HG03064 (cell line): Measurements from ENCODE around the gene SF3A2.

ENCODE experiments used
- ATAC-seq: cut with Tn5 transposase; IDR thresholded peaks from one replicate; pipeline ENCODE4 v1.9.1; 2021; ENCODE audit warnings: low read depth; ENCODE audit not compliant: unreplicated experiment

Gene SF3A2

DNA sequence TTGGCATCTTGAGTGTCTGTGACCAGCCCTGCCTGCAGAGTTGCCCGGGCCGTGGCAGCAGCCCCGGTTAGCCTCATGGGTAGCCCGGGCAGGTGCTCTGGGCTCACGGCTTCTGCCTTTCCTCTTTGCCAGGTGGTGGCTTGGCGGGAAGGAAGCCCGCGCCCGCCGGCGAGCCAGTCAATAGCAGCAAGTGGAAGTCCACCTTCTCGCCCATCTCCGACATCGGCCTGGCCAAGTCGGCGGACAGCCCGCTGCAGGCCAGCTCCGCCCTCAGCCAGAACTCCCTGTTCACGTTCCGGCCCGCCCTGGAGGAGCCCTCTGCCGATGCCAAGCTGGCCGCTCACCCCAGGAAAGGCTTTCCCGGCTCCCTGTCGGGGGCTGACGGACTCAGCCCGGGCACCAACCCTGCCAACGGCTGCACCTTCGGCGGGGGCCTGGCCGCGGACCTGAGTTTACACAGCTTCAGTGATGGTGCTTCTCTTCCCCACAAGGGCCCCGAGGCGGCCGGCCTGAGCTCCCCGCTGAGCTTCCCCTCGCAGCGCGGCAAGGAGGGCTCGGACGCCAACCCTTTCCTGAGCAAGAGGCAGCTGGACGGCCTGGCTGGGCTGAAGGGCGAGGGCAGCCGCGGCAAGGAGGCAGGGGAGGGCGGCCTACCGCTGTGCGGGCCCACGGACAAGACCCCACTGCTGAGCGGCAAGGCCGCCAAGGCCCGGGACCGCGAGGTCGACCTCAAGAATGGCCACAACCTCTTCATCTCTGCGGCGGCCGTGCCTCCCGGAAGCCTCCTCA is 10.4 kb upstream of the SF3A2 start:
- no peak for ATAC-seq

- ATAC-seq: no peak
These were observed 9.7 kb upstream of the SF3A2 start for GRCh38 chr19:2226840-2227360.

DNA sequence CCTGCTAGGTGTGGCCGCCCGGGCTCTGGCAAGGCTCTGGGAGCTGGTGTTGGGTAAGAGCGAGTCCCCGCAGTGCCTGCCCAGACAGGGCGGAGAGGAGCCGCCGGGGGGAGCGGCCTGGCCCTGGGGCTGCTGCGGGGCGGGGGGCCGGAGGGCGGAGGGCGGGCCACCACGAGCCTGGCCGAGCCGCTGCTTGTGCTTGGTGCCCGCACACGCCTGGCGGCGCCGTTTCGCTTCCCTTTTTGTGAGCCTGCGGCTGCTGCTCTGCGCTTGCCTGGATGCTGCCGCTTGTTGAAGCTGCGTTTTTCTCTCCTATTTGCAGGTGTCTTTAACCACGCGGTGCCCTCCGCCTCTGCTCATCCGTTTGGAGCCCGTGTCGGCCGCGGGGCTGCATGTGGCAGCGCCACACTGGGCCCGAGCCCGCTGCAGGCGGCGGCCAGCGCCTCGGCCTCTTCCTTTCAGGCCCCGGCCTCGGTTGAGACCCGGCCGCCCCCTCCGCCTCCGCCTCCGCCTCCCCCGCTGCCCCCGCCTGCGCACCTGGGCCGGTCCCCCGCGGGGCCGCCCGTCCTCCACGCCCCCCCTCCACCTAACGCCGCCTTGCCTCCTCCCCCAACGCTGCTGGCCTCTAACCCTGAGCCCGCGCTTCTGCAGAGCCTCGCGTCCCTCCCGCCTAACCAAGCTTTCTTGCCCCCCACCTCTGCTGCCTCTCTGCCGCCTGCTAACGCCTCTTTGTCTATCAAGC is 9.0 kb upstream of the SF3A2 start:
- ATAC-seq: no peak

GRCh38 chr19:2228157-2229030 is 8.2 kb upstream of the SF3A2 start:
- no peak for ATAC-seq

DNA sequence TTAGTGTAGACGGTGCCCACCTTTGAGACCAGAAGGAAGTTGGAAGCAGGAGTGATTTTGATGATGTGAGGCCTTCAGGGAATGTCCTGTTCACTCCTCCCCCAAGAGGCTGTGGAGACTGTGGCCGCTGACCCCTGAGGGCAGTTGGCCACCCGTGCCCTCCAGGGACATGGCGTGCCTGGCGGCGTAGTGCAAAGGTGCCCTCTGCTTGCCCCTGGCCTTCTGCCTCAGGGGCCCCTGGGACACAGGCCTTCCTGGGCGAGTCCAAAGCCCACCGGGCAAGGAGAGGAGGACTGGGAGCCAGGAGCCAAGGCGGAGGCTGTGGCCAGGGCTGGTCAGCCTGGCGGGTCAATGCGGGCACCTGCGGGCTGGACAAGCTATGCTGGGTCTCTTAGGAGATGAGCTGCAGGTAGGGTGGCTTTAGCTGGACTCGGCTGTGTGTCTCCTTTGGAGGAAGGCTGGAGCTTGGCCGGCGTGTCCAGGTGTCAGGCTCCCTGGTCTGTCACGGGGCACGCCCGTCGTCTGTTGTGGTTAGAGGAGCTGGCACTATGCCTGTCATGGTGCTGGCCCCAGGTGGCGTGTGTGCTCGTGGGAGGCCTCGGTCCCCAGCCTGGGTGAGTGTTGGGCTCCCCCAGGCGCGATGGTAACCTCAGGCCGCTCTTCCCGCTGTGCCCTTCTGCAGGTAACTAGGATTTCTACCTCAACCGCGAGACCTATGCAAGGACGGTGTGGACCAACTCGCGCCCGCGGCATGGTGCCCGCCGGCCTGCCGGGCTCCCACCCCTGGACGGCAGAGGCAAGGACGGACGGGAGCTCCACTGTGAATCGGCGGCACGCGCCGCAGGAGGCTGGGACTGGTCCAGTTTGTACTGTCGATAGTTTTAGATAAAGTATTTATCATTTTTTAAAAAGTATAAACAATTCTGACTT is 7.3 kb upstream of the SF3A2 start:
- ATAC-seq: no peak

- ATAC-seq: no peak
These were observed 6.5 kb upstream of the SF3A2 start for GRCh38 chr19:2230033-2230531.

DNA sequence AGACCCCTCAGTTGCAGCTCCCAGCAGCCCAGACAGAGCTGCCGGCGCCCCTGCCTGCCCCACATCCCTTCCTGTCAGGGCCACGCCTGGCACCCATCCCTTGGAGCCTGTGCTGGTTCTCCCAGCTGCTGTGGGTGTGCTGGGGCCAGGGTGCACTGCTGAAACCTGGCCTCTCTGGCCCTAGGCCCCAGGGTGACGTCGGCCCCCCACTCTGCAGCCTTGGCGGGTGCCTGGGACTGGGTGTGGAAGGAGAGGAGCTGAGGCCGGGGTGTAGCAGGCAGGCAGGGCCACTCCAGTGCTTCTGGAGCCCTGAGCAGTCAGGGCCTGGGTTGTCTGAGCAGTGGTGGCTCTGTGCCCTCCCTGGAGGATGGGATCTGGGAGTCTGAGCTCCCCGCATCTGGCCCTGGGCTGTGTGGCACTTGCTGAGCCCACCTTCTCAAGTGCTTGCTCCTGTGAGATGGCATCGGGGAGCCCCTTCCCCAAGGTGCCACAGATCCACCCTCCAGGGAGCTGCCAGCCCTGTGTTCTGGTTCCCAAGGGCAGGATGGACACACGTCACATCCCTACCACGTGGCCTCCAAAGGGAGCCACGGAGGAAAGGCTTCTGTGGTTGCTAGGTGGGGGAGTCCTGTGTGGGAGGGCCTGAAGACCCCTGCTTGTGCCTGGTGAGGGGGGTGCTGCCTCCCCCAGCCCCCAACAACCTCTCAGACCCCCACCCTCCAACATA is 5.7 kb upstream of the SF3A2 start:
- no peak for ATAC-seq

DNA sequence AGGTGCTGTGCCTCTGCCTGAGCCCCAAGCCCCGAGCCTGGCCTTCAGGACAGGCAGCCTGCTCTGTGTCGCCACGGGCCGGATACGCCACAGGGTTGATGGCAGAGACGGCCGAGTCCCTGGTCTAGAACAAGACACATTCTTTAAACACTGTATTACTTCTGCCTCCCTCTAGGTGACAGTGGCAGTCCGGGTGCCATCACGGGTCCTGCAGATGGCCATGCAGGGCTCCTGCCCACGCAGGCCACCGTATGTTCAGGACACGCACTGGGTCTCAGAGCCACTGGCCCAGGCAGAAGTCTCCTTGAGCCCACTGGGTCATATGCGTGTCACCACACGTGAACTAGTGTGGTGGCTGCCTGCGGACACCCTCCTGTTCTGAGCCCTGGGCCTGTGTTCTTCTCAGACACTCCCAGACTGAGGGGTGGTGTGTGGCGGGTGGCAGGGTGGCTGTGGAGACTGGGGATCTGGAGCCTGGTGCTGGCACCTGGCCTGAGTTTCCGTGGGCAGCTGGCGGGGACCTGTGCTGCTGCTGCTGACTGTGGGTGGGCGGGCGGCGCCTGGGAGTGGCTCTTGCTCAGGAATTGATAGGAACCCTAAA is 4.9 kb upstream of the SF3A2 start:
- no peak for ATAC-seq

DNA sequence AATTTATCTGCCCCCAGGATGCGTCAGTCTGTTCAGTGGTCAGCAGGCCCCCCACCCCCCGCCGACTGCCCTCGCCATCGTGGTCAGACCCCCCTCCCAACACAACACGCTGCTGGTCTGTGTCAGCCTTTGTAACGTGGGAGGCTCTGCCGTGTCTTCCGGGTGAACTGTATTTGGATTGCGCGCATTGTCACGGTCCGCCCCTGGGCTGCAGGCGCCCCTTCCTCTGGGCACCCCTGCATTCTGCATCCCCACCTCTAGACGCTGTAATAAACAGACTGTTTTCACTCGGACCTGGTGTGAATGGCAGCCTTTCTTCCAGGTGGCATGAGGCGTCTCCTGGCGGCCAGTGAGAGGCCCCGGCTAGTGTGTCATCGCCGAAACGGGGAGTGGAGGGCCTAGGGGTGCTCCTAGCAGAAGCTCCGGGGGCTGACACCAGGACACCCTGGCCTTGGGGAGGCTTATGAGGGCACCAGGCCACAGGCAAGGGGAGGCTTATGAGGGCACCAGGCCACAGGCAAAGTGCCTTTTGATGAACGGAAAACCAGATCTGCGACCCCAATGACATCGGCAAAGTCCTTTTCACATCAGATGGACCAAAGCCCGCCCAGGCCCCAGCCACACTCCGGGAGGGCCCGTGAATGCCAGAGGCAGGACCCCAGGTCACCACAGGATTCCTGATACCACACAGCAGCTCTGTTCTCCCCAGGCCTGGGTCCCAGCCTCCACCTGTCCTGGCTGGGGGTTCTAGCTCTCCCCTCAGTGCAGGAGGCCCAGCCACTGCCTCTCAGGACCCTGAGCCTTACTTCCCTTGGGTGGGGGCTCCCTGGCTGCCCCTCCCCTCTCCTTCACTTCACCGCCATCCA is 4.1 kb upstream of the SF3A2 start:
- ATAC-seq: no peak

DNA sequence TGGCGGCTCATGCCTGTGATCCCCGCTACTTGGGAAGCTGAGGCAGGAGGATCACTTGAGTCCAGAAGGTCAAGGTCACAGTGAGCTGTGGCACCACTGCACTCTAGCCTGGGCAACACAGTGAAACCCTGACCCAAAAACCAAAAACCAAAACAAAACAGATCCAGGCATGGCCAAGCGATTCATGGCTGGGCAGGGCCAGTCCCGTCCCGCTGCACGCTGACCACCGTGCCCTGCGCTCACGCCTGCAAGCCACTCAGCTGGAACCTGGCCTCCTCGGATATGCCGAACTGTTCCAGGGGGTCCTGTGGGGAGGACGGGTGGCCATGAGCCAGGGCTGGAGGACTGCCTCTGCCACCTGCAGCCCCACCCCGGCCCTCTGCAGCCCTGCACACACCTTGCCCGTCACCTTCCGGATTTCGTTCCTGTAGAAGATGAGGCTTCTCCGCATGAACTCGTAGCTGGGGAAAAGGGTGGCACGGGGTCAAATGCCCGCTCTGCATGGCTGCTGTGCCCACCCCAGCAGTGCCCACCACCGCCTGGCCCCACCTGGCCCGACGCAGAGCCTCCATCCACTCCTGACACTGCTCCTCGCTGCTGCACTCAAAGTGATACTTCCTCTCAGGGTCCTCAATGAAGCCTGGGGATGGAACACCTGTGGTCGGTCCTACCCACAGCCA is 2.9 kb upstream of the SF3A2 start:
- no peak for ATAC-seq

GRCh38 chr19:2234996-2235380 is 1.6 kb upstream of the SF3A2 start:
- ATAC-seq: no peak

DNA sequence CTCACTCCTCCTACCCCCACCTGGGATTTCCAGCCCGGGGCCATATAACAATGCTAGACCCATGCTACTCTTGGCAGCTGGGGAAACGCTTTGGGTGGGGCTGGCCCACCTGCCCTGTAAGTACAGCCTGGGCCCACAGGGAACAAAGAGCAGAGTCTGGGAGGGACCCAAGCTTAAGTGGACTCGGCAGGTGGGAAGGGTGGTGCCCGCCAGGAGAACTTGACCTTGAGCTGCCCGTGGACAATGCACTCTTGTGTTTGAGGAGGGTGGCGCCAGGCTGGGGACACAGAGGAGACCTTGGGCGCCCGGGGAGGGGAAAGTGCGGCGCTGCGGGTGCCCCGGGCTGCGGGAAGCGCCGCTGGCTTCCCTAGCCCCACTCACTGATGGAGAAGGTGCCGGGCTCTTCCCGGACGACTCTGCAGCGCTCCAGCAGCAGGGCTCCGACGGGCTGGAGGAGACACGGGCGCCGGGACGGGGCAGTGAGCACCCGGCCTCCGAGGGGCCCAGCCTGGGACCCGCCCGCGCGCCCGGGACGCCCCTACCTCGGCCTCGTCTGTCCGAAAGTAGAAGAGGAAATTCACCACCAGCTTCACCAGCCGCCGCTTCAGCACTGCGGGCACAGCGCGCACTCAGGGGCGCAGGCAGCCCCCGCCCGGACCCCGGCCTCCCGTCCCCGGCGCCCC is 1.1 kb upstream of the SF3A2 start:
- no peak for ATAC-seq

GRCh38 chr19:2236064-2236313 is 635 bp upstream of the SF3A2 start:
- ATAC-seq: no peak

GRCh38 chr19:2237051-2237868 is 636 bp downstream of the SF3A2 start:
- no peak for ATAC-seq

- ATAC-seq: no peak
These were observed 1.2 kb downstream of the SF3A2 start for GRCh38 chr19:2237869-2238153.

GRCh38 chr19:2239173-2239572 is 2.5 kb downstream of the SF3A2 start:
- no peak for ATAC-seq
